NCI-H2227 treated with DMSO at 0.1 percent for 48 hours (cell line): Measurements from ENCODE around the gene MMGT1.
A peak's percentile ranks its signal among the peaks of the same experiment; 100 is the strongest.

ENCODE experiments used
- DNase-seq: peaks from one replicate; lab custom pipeline; 2025; lab: John Stamatoyannopoulos, UW

Gene MMGT1

DNA sequence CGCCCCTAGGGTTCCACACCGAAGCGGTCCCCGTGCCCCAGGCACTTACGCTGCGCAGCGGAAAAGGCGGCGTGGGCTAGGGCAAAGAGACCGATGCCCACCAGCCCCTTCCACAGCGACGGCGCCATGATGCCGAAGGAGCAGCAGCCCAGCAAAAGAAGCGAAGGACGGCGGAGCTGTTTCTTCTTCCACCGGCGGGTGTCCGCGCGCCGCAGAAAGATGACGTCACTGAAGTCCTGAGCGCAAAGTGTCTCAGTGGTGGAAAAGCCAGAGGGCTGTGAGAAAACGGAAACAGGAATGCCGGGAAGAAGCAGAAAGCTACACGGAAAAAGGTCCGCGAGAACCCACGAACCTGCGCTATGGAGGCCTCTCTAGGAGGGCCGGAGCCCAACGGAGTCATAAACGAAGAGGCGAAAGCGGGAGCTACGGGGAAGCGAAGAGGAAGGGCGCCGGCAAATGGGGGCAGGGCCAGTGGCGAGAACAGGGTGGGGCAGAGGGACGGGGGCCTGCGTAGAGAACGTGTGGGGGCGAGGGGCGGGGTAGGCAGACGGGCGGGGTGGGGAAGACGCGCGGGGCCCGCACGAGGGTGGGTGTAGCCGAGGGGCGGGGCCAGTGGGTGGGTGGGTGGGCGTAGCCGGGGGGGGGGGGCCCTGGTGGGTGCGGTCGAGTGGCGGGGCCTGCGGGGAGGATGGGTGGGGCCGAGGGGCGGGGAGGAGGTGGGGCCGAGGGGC lies at the start of gene MMGT1:
TSS of gene MMGT1 (minus strand) at position 441 of the 731 bp plus-strand sequence. CDS start at position 128, 313 bp downstream.
- DNase-seq = peak; percentile 99

DNA sequence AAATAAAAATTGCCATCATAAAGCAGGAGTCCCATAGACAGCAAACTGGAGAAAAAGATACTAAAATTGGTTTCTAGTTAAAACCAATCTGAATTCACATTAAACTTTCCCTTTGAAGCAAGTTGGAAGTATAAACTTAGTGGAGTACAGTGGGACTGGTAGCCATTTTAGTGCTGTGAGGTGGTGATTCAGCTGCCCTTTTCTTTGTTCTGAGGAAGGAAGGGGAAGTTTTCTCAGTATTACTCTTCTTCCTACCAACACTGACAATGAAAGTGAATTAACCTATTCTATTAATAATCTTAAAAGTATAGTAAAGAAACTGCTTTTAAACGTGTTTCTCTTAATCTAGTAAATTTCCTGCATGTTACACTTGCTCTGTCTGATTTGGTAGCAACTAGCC lies 48.1 kb upstream of the MMGT1 start:
- DNase-seq = no peak

DNA sequence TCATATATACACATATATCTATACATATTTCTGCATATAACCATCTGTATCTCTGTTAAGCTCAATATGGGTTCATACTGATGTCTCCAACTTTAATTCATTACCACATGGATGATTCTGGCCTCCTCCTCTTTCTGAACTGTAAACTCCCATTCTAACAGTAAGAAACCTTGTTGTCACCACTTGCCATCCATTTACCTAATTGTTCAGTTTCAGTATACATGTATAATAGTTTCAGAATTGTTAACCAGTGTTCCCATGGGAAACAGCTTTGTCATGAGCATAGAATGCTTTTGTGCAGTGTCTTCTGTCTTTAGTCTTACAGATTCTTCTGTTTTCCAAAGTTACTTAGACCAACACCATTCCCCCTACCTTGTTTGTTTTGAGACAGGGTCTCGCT lies 47.4 kb upstream of the MMGT1 start:
- no peak for DNase-seq

DNA sequence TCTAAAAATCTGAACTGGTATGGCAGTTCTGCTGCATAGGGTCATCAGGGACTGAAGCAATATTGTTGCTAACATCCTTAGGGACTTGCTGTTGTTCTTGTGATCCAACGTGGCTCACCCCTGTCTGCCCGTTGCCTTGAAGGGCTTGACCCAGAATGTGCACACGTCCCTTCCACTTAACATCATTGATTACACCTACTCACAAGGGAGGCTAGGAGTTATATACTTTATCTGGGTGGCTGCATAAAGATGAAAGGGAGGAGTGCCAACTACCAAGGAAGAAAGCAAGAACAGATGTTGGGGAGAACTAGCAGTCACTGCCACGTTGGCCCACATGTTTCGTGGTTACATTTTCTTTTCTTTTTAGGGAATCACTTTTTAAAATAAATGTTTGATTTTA lies 45.4 kb upstream of the MMGT1 start:
- DNase-seq = no peak

DNA sequence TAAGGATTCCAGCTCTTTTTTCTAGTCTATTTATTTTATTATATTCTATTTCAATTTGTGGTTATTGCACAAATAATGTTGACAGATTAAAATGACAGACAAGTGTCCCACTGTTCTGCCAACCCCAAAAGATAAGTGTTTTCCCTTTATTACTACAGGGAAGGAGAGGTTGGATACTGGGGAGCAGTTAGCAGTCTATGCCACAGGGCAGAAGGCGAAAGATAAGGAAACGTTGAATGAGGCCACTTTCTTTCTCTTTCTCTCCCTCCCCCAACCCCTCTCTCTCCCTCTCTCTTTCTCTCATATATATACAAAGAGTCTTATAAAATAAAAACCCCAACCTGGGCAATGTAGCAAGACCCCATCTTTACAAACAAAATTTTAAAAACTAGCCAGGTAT lies 43.1 kb upstream of the MMGT1 start:
- DNase-seq = no peak

DNA sequence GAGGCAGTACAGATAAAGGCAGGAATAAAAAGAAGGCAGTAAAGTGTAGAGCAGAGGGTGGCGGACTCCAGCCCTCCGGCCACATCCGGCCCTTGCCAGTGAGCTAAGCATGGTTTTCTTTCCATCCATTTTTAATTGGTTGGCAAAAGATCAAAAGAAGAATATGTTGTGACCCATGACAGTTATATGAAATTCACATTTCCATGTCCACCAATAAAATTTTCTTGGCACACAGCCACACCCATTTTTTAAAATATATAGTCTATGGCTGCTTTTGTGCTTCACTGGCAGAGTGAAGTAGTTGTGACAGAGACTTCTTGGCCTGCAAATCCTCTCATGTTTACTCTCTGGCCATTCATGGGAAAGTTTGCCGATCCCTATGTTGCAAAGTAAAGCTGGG lies 41.2 kb upstream of the MMGT1 start:
- DNase-seq = no peak

DNA sequence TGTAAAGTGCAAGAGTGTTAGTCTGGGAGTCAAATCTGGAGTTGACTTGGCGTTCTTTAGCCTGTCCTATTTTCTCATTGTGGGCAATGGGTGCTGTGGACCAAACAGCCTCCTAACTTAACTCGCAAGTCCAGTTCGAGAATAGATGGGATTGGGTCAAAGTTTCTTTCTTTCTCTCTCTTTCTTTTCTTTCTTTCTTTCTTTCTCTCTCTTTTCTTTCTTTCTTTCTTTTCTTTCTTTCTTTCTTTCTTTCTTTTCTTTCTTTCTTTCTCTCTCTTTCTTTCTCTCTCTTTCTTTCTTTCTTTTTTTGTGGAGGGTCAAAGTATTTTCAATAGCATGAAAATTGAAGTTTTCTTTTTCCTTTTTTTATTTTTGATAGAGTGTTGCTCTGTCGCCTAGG lies 14.5 kb upstream of the MMGT1 start:
- DNase-seq = no peak

DNA sequence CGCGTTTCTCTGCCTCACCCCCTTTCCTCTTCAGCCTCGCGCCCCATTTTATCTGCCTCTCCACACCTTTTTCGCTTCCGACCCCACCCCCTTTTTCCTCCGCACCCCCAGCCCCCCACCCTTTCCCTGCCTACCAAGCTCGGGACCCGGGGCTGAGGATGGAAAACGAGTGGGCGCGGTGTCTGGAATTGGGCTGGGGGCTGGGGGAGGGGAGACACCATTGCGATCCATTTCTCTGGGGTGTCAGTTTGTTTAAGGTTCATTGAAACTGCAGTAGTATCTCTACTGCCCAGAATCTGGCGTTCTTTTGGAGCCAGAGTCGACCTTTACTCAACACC lies 12.2 kb upstream of the MMGT1 start:
- DNase-seq = no peak

DNA sequence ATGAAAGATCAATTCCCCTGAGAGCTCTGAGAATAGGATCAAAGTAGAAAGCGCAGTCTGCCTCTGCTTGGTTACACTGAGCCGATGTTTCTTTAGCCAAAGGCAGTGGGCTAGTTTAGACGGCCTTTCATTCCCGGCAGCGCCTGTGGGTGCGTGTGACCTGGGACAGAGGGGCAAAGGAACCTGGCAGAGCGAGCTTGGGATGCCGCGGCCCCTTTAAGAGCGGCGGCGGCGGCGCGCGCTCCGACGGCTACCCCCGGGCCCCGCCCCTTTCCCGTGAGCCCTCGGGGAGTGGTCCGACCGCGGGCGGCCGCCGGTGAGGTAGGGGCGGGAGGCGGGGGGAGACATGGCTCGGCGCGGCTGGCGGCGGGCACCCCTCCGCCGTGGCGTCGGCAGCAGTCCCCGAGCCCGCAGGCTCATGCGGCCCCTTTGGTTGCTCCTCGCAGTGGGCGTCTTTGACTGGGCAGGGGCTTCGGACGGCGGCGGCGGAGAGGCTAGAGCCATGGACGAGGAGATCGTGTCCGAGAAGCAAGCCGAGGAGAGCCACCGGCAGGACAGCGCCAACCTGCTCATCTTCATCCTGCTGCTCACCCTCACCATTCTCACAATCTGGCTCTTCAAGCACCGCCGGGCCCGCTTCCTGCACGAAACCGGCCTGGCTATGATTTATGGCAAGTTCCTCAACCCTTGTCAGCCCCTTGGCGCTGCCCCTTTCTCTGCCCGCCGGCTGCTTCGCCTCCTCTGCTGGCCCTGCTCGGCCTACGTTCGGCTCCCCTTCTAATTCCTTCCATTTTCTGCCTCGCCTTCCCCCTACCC lies 11.6 kb upstream of the MMGT1 start, which contains the start of gene SLC9A6:
TSS of gene SLC9A6 (plus strand) at position 279 of the 816 bp plus-strand sequence. CDS start at position 503, 224 bp downstream.
- DNase-seq = peak; percentile 80

DNA sequence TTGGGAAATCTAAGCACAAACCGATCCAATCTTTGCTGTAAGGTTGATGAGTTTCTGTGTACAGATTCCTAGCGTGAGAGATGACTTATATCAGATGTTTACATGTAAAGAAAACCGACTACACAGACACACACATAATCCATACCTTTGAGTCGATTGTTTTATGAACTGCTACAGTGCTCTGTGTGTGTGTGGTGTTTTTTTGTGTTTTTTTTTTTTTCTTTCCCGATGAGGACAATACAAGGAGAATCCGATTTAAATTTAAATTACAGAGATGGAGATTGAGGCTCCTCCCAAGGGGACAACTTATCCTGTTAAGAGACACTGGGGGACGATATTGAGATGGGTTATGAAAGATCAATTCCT lies 11.0 kb upstream of the MMGT1 start:
- DNase-seq = peak; percentile 32

DNA sequence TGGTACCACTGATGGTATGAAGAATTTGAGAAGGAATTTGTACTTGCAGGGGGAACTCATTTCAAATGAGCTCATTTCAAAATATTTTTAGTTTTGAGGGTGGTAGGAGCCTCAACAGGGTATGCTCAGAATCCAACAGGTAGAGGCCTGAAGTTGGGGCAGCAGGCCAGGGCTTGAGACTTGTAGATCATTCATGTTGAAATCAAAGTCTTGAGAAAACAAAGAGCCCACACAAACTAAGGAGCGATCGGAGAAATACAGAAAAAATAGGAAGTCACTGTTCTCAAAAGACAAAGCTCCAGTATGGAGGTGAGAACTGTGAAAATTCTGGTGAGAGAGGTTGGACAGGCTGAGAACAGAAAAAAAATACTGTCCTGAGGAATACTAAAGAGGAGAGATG lies 10.5 kb upstream of the MMGT1 start:
- DNase-seq = no peak

DNA sequence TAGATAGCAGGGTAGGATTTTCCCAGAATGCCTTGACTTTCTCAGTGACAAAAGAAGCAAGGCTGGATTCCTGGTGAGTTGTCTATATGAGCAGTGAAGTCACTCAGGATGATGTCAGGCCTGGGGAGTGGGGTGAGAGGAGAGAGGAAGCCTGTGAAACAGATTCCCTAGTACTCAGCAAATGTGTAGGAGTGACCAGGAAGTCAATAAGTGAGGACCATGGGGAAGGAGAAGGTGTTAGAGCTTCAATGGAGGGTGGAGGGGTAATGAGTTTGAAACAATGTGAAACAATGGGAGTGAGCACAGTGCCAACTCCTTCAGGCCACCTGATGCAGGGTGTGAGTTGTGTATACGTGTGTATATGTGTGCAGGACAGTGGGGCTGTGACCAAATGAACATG lies 9.1 kb upstream of the MMGT1 start:
- DNase-seq = no peak

DNA sequence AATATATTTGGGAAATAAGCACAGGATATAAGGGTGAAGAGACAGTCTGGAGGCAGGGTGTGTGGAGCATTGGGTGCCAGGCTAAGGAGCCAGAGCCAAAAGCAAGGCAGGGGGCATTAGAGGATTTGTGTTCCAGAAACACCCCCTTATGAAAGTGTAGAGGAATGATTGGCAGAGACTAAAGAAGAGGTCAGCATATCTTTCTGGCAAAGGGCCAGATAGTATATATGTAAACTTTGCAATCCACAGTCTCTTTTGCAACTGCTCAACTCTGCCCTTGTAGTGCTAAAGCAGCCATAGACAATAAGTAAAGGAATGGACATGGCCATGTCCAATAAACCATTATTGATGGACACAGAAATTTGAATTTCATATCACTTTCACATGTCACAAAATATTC lies 7.9 kb upstream of the MMGT1 start:
- DNase-seq = no peak

DNA sequence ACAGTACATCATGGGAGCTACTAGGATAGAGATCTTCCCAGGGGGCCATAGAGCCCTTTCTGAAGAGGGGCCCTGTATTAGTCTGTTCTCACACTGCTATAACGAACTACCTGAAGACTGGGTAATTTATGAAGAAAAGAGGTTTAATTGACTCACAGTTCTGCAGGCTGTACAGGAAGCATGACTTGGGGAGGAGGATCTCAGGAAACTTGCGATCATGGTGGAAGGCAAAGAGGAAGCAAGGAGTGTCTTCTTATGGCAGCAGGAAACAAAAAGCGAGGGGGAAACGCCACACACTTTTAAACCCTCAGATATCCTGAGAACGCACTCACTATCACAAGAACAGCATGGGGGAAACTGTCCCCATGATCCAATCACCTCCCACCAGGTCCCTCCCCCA lies 7.2 kb upstream of the MMGT1 start:
- no peak for DNase-seq

DNA sequence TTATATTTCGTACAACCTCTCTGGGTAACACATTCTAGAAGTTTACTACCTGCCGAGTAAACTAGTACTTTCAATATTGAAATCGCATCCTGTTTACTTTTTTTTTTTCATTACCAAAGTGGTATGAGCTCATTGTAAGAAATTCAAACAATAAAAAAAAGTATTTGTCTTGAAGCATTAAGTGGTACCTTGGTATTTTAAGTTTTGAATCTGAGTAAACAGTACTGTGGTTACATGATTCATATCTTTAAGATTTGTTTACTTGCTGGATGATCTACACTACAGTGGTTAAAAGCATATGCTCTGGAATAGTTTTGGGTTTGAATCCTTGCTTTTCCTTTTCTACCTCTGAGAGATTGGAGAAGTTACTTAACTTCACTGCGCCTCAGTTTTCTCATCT lies 3.8 kb upstream of the MMGT1 start:
- DNase-seq = no peak

DNA sequence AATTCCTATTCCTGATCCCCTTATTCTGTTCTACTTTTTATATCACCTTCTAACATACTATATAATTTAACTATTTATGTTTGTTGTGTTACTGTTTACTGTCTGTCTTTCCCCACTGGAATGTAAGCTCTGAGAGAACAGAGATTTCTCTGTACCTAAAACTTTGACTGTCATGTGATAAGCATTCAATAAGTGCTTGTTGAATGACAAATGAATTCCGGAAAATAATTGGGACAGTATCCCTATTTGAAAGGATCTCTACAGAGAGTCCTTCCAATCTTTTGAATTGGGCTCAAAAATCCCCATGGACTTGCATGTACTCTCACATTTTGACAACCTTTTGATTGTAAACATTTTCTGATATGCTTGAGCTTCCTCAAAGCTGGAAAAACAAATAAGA lies 1.6 kb upstream of the MMGT1 start:
- DNase-seq = no peak

DNA sequence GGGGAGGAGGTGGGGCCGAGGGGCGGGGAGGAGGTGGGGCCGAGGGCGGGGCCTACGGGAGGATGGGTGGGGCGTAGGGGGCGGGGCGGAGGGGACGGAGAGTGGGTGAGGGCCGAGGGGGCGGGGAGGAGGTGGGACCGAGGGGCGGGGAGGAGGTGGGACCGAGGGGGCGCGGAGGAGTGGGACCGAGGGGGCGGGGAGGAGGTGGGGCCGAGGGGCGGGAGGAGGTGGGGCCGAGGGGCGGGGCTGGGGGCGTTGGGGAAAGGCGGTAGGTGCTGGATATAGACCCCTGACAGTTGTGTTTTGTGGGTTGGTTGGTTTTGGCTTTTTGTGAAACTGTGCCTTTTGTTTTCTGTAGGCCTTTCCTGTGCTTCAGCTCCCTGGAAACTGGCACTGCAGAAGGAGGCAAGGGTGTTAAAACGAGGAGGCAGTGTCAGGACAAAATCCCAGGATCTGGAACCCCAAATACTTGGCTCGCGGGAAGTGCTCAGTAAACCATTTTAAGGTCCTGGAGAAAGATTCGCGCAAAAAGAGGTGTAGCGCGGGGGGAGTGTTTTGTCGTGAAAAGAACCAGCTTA lies 580 bp upstream of the MMGT1 start:
- DNase-seq = peak; percentile 73

DNA sequence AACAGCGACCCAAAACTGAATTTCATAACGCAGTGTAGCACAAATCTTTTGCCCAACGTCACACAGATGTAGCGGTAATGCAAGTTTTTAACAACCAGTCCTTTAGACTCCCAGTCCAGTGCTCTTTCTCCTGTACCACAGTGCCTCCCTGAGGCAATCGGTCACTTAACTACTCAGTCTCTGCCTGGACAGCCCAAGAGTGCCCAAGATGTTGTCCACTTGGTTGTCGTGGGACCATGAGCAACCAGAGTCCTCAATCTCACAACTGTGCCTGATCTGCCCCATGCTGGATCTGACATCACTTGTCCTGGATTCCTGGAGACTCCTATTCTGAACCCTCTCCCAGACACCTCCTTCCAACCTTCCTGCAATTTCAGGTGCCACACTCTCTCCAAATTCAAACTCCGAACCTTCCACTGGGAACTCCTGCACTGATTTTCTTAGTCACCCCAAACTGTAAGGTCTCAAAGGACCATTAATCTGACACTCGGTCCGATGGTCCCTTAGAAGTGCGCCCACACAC lies 702 bp downstream of the MMGT1 start:
- DNase-seq = no peak

DNA sequence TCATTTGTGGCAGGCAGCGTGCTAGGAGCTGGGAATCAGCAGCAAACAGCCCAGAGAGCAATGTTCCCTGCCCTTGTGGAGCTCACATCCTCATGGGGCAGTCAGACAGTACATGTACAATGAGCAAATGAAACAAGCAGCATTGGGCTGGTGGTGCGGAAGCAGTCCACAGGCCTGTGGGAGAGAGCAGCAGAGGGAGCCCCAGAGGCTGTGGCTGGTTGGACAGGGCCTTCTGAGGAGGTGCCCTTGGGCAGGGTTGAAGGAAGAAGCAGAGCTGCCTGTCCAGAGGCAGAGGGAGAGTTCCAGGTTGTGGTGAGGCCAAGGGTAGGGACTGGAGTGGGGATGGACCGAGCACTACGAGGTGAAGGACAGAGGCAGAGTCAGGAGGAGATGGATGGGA lies 22.5 kb downstream of the MMGT1 start:
- DNase-seq = no peak

DNA sequence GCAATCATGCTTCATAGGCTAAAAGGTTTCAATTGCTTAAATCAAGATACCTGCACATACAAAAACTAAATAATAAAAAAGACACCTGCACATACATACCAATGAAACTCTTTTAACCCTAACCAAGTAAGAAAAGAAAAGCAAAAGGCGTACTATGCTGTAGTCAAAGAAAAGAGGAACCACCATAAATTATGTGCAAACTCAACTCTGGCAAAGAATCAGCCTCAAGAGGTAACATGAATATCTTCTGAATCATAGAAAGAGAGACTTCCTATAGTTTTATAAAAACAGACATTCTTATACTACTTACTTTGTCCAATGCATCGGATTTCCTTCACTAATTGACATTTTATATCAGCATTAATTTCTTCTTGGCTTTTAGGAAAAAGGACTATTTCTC lies 29.3 kb downstream of the MMGT1 start:
- DNase-seq = no peak

DNA sequence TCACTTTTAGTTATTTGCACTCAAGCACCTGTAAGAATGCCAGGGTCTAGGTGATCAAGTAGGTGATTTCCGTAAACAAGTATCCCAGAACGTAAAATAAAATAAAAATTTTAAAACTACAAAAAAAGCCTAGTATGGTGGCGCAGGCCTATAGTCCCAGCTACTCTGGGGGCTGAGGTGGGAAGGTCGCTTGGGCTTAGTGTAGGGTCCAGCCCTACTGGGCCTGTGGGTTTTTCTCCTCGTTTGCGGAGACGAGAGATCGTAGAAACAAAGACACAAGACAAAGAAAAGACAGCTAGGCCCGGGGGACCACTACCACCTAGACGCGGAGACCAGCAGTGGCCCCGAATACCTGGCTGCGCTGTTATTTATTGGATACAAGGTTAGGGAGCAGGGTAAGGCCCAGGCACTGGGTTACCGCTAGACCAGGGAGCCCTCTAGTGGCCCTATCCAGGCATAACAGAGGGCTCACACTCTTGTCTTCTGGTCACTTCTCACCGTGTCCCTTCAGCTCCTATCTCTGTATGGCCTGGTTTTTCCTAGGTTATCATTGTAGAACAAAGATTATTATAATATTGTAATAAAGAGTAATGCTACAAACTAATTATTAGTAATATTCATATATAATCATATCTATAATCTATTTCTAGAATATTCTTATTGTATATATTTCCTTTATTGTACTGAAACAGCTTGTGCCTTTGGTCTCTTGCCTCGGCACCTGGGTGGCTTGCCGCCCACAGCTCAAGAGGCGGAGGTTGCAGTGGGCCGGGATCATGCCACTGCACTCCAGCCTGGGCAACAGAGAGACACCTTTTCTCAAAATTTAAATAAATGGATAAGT lies 41.9 kb downstream of the MMGT1 start:
- DNase-seq = peak; percentile 15

DNA sequence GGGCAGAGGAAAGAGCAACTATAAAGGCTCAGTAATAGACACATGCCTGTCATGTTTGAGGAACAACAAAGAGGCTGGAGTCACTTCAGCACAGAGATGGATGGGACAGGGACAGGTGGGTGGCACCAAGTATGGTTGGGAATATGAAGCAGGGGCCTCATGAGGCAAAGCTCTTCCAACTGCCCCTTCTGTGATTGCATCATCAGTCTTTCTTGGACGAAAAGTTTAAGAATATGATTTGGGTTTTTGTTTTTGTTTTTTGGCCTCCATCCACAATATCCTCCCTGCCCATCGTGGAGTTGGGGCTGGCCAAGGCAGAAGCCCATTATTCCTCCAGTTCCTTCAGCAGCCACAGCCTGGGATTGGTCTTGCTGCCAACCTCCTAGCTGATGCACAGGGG lies 45.9 kb downstream of the MMGT1 start:
- no peak for DNase-seq
